HepG2 (cell line): Measurements from ENCODE around the gene COPS8. TPM values are rescaled to one million over a fixed set of nuclear protein-coding genes. Genes with fewer than 3 reads are reported as not detected.

ENCODE experiments used
- GABPB1 ChIP-seq: IDR thresholded peaks from 2 replicates; pipeline ENCODE4 v1.6.1; 2016; ENCODE audit warnings: mild to moderate bottlenecking, missing genetic modification reagents, moderate library complexity, missing compliant biosample characterization
- HDAC6 ChIP-seq: fragments of 200-600 bp; sonication (generic); IDR thresholded peaks from 2 replicates; pipeline ENCODE4 v1.7.0; 2017; ENCODE audit warnings: mild to moderate bottlenecking, antibody characterized with exemption, low read length, low read depth
- IKZF5 ChIP-seq: IDR thresholded peaks from 2 replicates; pipeline ENCODE4 v1.6.1; 2018; ENCODE audit warnings: missing genetic modification reagents, mild to moderate bottlenecking, missing compliant biosample characterization
- ISL2 ChIP-seq: sonication (generic); formaldehyde crosslinking; IDR thresholded peaks from 2 replicates; pipeline ENCODE4 v1.5.0; 2020; ENCODE audit warnings: missing genetic modification reagents
- JUNB ChIP-seq: sonication (generic); formaldehyde crosslinking; IDR thresholded peaks from 2 replicates; pipeline ENCODE4 v1.8.0; 2022; ENCODE audit warnings: missing genetic modification reagents, mild to moderate bottlenecking, borderline replicate concordance
- JUND ChIP-seq: sonication (generic); formaldehyde crosslinking; IDR thresholded peaks from 2 replicates; pipeline ENCODE4 v1.8.0; 2022; ENCODE audit warnings: mild to moderate bottlenecking, missing genetic modification reagents
- KDM1A ChIP-seq: IDR thresholded peaks from 2 replicates; pipeline ENCODE4 v1.6.1; 2016; ENCODE audit warnings: missing compliant biosample characterization
- KMT2A ChIP-seq: sonication (generic); formaldehyde crosslinking; IDR thresholded peaks from 2 replicates; pipeline ENCODE4 v1.4.0; 2020; ENCODE audit warnings: missing genetic modification reagents
- NCOA2 ChIP-seq: sonication (generic); formaldehyde crosslinking; IDR thresholded peaks from 2 replicates; pipeline ENCODE4 v1.8.0; 2022; ENCODE audit warnings: inconsistent platforms
- NFE2L1 ChIP-seq: sonication (generic); formaldehyde crosslinking; IDR thresholded peaks from 2 replicates; pipeline ENCODE4 v1.4.0; 2020; ENCODE audit warnings: missing genetic modification reagents, mild to moderate bottlenecking, borderline replicate concordance
- NFIC ChIP-seq: IDR thresholded peaks from 2 replicates; pipeline ENCODE4 v1.6.1; 2012; ENCODE audit warnings: mild to moderate bottlenecking, low read length, inconsistent platforms
- NKX3-1 ChIP-seq: sonication (generic); formaldehyde crosslinking; IDR thresholded peaks from 2 replicates; pipeline ENCODE4 v1.5.0; 2020; ENCODE audit warnings: missing genetic modification reagents
- NR0B2 ChIP-seq: sonication (generic); formaldehyde crosslinking; IDR thresholded peaks from 2 replicates; pipeline ENCODE4 v1.4.0; 2020; ENCODE audit warnings: mild to moderate bottlenecking, missing genetic modification reagents
- NR1H2 ChIP-seq: sonication (generic); formaldehyde crosslinking; IDR thresholded peaks from 2 replicates; pipeline ENCODE4 v1.8.1; 2022; ENCODE audit warnings: low read depth, missing genetic modification reagents, borderline replicate concordance
- PITX1 ChIP-seq: sonication (generic); formaldehyde crosslinking; IDR thresholded peaks from 2 replicates; pipeline ENCODE4 v1.5.1; 2020; ENCODE audit warnings: mild to moderate bottlenecking, missing genetic modification reagents
- SIN3A ChIP-seq: IDR thresholded peaks from 2 replicates; pipeline ENCODE4 v1.6.1; 2011; ENCODE audit warnings: low read depth, mild to moderate bottlenecking, control low read depth, low read length, borderline replicate concordance
- STAT6 ChIP-seq: sonication (generic); formaldehyde crosslinking; IDR thresholded peaks from 2 replicates; pipeline ENCODE4 v1.4.0; 2020; ENCODE audit warnings: missing genetic modification reagents, mild to moderate bottlenecking, borderline replicate concordance
- ZFY ChIP-seq: sonication (generic); formaldehyde crosslinking; IDR thresholded peaks from 2 replicates; pipeline ENCODE4 v1.4.0; 2020; ENCODE audit warnings: missing genetic modification reagents
- ZNF530 ChIP-seq: sonication (generic); formaldehyde crosslinking; IDR thresholded peaks from 2 replicates; pipeline ENCODE4 v1.5.0; 2020; ENCODE audit warnings: low read depth, mild to moderate bottlenecking, missing genetic modification reagents
- ZNF674 ChIP-seq: sonication (generic); formaldehyde crosslinking; IDR thresholded peaks from 2 replicates; pipeline ENCODE4 v1.5.0; 2020; ENCODE audit warnings: low read depth, mild to moderate bottlenecking, missing genetic modification reagents
- ZNF782 ChIP-seq: sonication (generic); formaldehyde crosslinking; IDR thresholded peaks from 2 replicates; pipeline ENCODE4 v1.4.0; 2020; ENCODE audit warnings: missing genetic modification reagents, mild to moderate bottlenecking, borderline replicate concordance
- ZNF800 ChIP-seq: sonication (generic); formaldehyde crosslinking; IDR thresholded peaks from 2 replicates; pipeline ENCODE4 v1.4.0; 2020; ENCODE audit warnings: missing genetic modification reagents
- polyA plus RNA-seq, 8 experiments: library from polyadenylated mRNA; depleted of rRNA in 3 of 8; stranded (reverse) in 7 of 8; unstranded in 1 of 8; fragments of >200 nt; fragmentation: Illumina TruSeq in 4 of 8; extraction: Trizol in 4 of 8; gene quantifications; 2 replicates each; pipeline versions ENCODE4 v1.2.1 to v1.2.3, GENCODE V29; 2011 to 2016; ENCODE audit warnings: low read depth in 4 of 8, missing spikeins in 1 of 8, mixed read lengths in 1 of 8; ENCODE audit not compliant: insufficient read depth in 1 of 8
- total RNA-seq, 5 experiments: library from RNA; depleted of rRNA; stranded (reverse); fragments of >200 nt; fragmentation: Illumina TruSeq; extraction: Trizol; gene quantifications; 2 replicates each; pipeline ENCODE4 v1.2.3, GENCODE V29; 2016; ENCODE audit warnings: low read depth in 1 of 5

COPS8 gene
- total and polyA plus RNA-seq, 2 of the 13 experiments (the other 11 are each of a cell fraction or from before 2014, with no cell fraction given), result 86.3 to 96.6 TPM

GRCh38 chr2:237075749-237076599 is 9.7 kb upstream of the COPS8 start (continued):
- TF ChIP-seq ZNF782 (CRISPR knock-in tag) (peak; percentile 95; the same call in 1 of the 2 replicates), ZFY (CRISPR knock-in tag) (peak; percentile 73), NFIC (peak; percentile 82), GABPB1 (CRISPR knock-in tag) (peak; percentile 93), ZNF674 (no peak; the same call in 1 of the 2 replicates), KMT2A (CRISPR knock-in tag) (peak; percentile 72; the same call in 1 of the 2 replicates), ZNF530 (CRISPR knock-in tag) (no peak), ZNF800 (CRISPR knock-in tag) (peak; percentile 66; the same call in 1 of the 2 replicates), NCOA2 (CRISPR knock-in tag) (peak; percentile 87), SIN3A (peak; percentile 53; the same call in 1 of the 2 replicates), STAT6 (peak; percentile 60), PITX1 (CRISPR knock-in tag) (peak; percentile 81), NFE2L1 (CRISPR knock-in tag) (no peak), JUNB (no peak), HDAC6 (no peak), JUND (CRISPR knock-in tag) (no peak; the same call in none of the 2 replicates), NR1H2 (CRISPR knock-in tag) (no peak), NR0B2 (CRISPR knock-in tag) (no peak), KDM1A (peak; percentile 40; the same call in 1 of the 2 replicates), IKZF5 (CRISPR knock-in tag) (peak; percentile 85), NKX3-1 (0 out of 2 replicates have a peak, but pooled peaks have one; percentile 17), ISL2 (peak; percentile 77)
